ENCODE measurements around the gene UTP25.
"Not testable (repeated sequence)": the region's sequence is repeated elsewhere in the genome, so short reads cannot be mapped to it uniquely, and the experiment has no call there.

Gene UTP25

GRCh38 chr1:209785592-209785991 is 42.2 kb upstream of the UTP25 start:
- Mint-ChIP-seq H3K27me3 (ENCODE audit: low read depth, poor library complexity) (peaks cover 69% of the 10 kb centered on the region), H3K4me1 (peaks cover 17% of the 10 kb centered on the region), H3K36me3 (ENCODE audit: low read depth) (peaks cover 22% of the 10 kb centered on the region), H3K9me3 (peaks cover 15% of the 10 kb centered on the region), H3K4me3 (no peak overlapping the region), H3K27ac (no peak overlapping the region)
- DNase-seq: no peak
- TF ChIP-seq, protein P1, sequence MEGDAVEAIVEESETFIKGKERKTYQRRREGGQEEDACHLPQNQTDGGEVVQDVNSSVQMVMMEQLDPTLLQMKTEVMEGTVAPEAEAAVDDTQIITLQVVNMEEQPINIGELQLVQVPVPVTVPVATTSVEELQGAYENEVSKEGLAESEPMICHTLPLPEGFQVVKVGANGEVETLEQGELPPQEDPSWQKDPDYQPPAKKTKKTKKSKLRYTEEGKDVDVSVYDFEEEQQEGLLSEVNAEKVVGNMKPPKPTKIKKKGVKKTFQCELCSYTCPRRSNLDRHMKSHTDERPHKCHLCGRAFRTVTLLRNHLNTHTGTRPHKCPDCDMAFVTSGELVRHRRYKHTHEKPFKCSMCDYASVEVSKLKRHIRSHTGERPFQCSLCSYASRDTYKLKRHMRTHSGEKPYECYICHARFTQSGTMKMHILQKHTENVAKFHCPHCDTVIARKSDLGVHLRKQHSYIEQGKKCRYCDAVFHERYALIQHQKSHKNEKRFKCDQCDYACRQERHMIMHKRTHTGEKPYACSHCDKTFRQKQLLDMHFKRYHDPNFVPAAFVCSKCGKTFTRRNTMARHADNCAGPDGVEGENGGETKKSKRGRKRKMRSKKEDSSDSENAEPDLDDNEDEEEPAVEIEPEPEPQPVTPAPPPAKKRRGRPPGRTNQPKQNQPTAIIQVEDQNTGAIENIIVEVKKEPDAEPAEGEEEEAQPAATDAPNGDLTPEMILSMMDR (IDR thresholded peaks at IDR 0.05): no peak

DNA sequence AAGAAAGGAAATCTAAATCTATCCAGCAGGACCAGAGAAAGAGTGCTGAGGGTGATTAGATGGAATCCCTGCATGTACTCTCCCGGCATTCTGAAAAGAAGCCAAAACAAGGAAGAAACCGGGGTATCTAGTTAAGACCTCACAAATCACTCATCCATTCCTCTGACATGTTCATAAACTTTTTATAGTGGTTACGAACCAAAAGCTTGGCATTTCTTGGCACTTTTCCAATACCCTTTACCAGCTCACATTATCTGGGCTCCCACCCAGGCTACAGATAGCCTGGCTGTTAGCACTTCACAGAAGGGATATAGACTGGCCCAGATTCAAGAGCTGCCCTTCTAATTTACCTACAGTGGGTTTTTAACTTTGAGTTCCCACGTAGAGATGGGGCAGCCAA is 41.6 kb upstream of the UTP25 start:
- Mint-ChIP-seq H3K4me3 (no peak overlapping the region), H3K27me3 (ENCODE audit: low read depth, poor library complexity) (peaks cover 74% of the 10 kb centered on the region), H3K36me3 (ENCODE audit: low read depth) (peaks cover 22% of the 10 kb centered on the region), H3K9me3 (peaks cover 15% of the 10 kb centered on the region), H3K27ac (no peak overlapping the region), H3K4me1 (peaks cover 17% of the 10 kb centered on the region)
- TF ChIP-seq, protein P1 (IDR thresholded peaks at IDR 0.05): no peak
- DNase-seq: no peak

DNA sequence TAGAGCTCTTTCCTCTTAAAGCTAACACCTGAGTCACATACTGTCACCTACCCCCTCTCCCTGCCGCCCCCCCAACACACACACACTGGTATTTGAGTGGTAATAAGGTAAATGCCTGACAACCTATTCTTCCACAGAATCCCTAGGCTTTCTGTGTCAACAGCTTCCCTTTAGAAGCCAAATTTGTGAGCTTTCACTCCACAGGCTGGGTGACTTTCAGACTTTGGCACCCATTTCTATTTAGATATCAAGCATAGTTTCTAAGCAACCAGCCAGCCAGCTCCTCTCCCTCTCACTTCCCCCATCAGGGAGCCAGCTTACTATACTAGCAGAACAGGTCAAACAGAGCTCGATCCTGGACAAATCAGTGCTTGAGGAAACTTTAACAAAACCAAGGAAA is 40.2 kb upstream of the UTP25 start:
- Mint-ChIP-seq H3K4me1 (peaks cover 17% of the 10 kb centered on the region), H3K27ac (no peak overlapping the region), H3K4me3 (no peak overlapping the region), H3K27me3 (ENCODE audit: low read depth, poor library complexity) (peaks cover 82% of the 10 kb centered on the region), H3K36me3 (ENCODE audit: low read depth) (peaks cover 13% of the 10 kb centered on the region), H3K9me3 (peaks cover 15% of the 10 kb centered on the region)
- no peak for DNase-seq
- TF ChIP-seq, protein P1 (IDR thresholded peaks at IDR 0.05): no peak

- H3K4me3 Mint-ChIP-seq: no peak overlapping the region
- TF ChIP-seq, protein P1 (IDR thresholded peaks at IDR 0.05): no peak
- peaks cover 9% of the 10 kb centered on the region for H3K36me3 Mint-ChIP-seq (ENCODE audit: low read depth)
- H3K27ac Mint-ChIP-seq: no peak overlapping the region
- peaks cover 89% of the 10 kb centered on the region for H3K27me3 Mint-ChIP-seq (ENCODE audit: low read depth, poor library complexity)
- no peak for DNase-seq
- H3K4me1 Mint-ChIP-seq: peaks cover 6% of the 10 kb centered on the region
- peaks cover 15% of the 10 kb centered on the region for H3K9me3 Mint-ChIP-seq
Measured at GRCh38 chr1:209789245-209789644, 38.5 kb upstream of the UTP25 start.

DNA sequence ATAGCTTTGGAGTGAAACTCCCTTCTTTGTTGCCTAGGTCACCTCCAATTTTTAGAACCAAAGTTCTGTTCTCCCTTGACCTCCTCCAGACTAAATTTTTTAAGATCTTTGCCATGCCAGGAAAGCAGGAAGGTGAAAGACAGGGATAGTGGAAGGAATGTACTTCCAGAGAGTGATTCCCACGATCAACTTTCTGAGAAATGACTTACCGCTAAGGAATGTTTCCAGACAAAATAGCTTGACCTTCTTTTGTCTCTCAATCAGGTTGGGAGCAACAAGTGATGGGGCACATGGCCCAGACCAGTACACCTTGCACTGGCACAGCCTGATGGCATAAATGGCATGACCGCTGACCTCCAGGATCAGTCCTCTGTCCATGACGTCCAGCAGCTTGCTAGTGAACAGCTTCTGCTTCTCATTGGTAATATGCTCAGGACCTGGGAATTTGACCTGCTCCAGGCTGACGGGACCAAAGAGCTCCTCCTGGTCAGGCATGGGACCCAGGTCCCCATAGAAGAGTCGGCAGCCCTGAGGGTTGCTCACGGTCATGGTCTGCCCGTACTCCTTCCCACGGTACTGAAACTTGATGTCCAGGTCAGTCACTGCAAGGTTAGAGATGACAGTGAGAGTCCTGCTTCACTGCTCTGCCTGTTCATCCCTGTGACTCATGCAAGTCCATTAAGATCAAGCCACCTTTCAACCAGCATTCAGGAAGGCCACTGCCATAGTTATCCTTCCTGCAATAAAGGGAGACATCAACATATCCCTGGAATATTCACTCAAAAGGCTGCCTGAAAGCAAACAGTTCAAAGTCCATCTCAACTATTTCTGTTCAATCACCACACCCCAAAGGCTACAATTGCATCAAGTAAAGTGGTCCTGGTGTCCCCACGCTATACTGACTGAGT is 37.2 kb upstream of the UTP25 start:
- Mint-ChIP-seq H3K27ac (no peak overlapping the region), H3K9me3 (peaks cover 5% of the 10 kb centered on the region), H3K4me1 (no peaks in the 10 kb centered on the region), H3K36me3 (ENCODE audit: low read depth) (peaks cover under 1% of the 10 kb centered on the region), H3K4me3 (no peak overlapping the region), H3K27me3 (ENCODE audit: low read depth, poor library complexity) (peaks cover 81% of the 10 kb centered on the region)
- DNase-seq: no peak
- TF ChIP-seq, protein P1 (IDR thresholded peaks at IDR 0.05): no peak

- Mint-ChIP-seq H3K4me1 (no peaks in the 10 kb centered on the region), H3K4me3 (no peak overlapping the region), H3K9me3 (no peaks in the 10 kb centered on the region), H3K27me3 (ENCODE audit: low read depth, poor library complexity) (peaks cover 71% of the 10 kb centered on the region), H3K27ac (no peak overlapping the region), H3K36me3 (ENCODE audit: low read depth) (no peaks in the 10 kb centered on the region)
- DNase-seq: no peak
- TF ChIP-seq, protein P1 (IDR thresholded peaks at IDR 0.05): no peak
Measured at GRCh38 chr1:209791920-209792319, 35.9 kb upstream of the UTP25 start.

GRCh38 chr1:209793711-209794110 is 34.1 kb upstream of the UTP25 start:
- not testable (repeated sequence) for H3K4me3 Mint-ChIP-seq; DNase-seq; H3K4me1 Mint-ChIP-seq; H3K27ac Mint-ChIP-seq; H3K9me3 Mint-ChIP-seq; H3K36me3 Mint-ChIP-seq (ENCODE audit: low read depth)
- H3K27me3 Mint-ChIP-seq (ENCODE audit: low read depth, poor library complexity): peaks cover 62% of the 10 kb centered on the region
